Measurements from ENCODE around the gene GPR87. TPM values are rescaled to one million over a fixed set of nuclear protein-coding genes. Genes with fewer than 3 reads are reported as not detected.

GPR87 gene
- polyA plus RNA-seq, 1 donor (not counting 4 experiments of a cell fraction or from before 2014, with no cell fraction given), result 109 TPM

DNA sequence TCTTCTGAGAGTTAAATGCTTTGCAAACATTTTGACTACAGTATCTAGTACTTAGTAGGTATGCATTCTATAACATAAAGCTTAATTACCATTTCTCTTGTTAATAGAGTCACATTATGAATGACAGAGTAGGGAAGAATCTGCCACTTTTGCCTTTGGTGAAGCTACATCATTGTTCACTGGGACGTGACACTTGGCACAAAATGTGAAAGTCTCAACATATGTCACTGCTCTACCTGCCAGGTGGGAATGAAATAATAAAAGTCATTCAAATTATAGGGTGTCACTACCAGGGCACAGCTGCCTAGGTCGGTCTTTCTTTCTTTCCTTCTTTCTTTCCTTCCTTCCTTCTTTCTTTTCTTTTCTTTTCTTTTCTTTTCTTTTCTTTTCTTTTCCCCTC is 17.6 kb downstream of the GPR87 start:
- Histone ChIP-seq H3K79me2 (ENCODE audit: control insufficient read depth, insufficient read depth, low read length) (peaks cover 54% of the 10 kb centered on the region), H3K36me3 (ENCODE audit: control insufficient read depth in 2 of 2, extremely low read depth in 1 of 2, insufficient read depth in 2 of 2, low read length in 2 of 2) (peaks cover 35 to 41% of the 10 kb centered on the region in 2 experiments), H3K9me1 (ENCODE audit: control insufficient read depth, extremely low read depth, insufficient read depth, low read length) (no peaks in the 10 kb centered on the region), H3K27me3 (ENCODE audit: control insufficient read depth, extremely low read depth, insufficient read depth, low read length) (no peaks in the 10 kb centered on the region), H3K4me2 (ENCODE audit: control insufficient read depth, extremely low read depth, insufficient read depth, low read depth, low read length) (no peak overlapping the region), H3K4me1 (ENCODE audit: control insufficient read depth, extremely low read depth, insufficient read depth, low read length) (peaks cover 26% of the 10 kb centered on the region), H3K9me3 (ENCODE audit: control insufficient read depth, low read depth, low read length) (no peaks in the 10 kb centered on the region), H3K27ac (ENCODE audit: control insufficient read depth, insufficient read depth, low read length) (no peak overlapping the region), H3K9ac (ENCODE audit: control insufficient read depth, extremely low read depth, insufficient read depth, low read length) (no peak overlapping the region), H4K20me1 (ENCODE audit: control insufficient read depth, extremely low read depth, insufficient read depth, low read length) (no peaks in the 10 kb centered on the region), H2AFZ (ENCODE audit: control insufficient read depth, low read length) (no peak overlapping the region), H3K4me3 (ENCODE audit: control insufficient read depth in 2 of 3, extremely low read depth in 1 of 3, insufficient read depth in 2 of 3, low read depth in 1 of 3, low read length in 3 of 3) (no peak overlapping the region)
- no peak for TF ChIP-seq EZH2 (IDR thresholded peaks at IDR 0.05; ENCODE audit: low read length)
- TF ChIP-seq, protein P1, sequence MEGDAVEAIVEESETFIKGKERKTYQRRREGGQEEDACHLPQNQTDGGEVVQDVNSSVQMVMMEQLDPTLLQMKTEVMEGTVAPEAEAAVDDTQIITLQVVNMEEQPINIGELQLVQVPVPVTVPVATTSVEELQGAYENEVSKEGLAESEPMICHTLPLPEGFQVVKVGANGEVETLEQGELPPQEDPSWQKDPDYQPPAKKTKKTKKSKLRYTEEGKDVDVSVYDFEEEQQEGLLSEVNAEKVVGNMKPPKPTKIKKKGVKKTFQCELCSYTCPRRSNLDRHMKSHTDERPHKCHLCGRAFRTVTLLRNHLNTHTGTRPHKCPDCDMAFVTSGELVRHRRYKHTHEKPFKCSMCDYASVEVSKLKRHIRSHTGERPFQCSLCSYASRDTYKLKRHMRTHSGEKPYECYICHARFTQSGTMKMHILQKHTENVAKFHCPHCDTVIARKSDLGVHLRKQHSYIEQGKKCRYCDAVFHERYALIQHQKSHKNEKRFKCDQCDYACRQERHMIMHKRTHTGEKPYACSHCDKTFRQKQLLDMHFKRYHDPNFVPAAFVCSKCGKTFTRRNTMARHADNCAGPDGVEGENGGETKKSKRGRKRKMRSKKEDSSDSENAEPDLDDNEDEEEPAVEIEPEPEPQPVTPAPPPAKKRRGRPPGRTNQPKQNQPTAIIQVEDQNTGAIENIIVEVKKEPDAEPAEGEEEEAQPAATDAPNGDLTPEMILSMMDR (optimal IDR thresholded peaks at IDR 0.05 in 1 of 3, IDR thresholded peaks at IDR 0.05 in 1 of 3, conservative IDR thresholded peaks at IDR 0.05 in 1 of 3; ENCODE audit: extremely low read depth in 1 of 3, insufficient read depth in 2 of 3, low read length in 3 of 3), result no peak
- FAIRE-seq (no peak), DNase-seq (ENCODE audit: low read depth, low spot score) (no peak)
- dilution Hi-C loops (cut with MboI; ENCODE audit: extremely low pct_ligation_motif_present, low sequenced_read_pairs), result no loop called here

DNA sequence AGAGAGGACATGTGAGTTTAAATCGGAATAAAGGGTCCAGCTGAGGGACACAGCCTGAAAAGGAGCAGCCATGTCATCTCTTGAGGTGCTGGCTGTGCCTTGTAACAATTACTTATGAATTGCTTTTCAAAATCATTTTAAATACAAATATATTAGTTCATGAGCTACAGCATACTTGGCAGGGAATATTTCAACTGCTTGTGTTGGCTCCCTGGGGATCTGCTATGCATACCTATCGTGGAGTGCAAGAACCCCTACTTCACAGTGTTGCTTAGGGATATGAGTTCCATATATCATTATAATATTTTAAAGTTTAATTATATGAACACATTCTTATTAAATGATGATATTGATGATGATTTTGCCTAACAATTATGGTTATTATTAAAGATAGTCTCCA is 19.2 kb downstream of the GPR87 start:
- H3K4me2 ChIP-seq (ENCODE audit: control insufficient read depth, extremely low read depth, insufficient read depth, low read depth, low read length), result no peak overlapping the region
- no peak for DNase-seq (ENCODE audit: low read depth, low spot score)
- H3K36me3 ChIP-seq (ENCODE audit: control insufficient read depth in 2 of 2, extremely low read depth in 1 of 2, insufficient read depth in 2 of 2, low read length in 2 of 2), result peaks cover 32% of the 10 kb centered on the region in 2 experiments
- peaks cover 13% of the 10 kb centered on the region for H3K4me1 ChIP-seq (ENCODE audit: control insufficient read depth, extremely low read depth, insufficient read depth, low read length)
- no peak for TF ChIP-seq EZH2 (IDR thresholded peaks at IDR 0.05; ENCODE audit: low read length)
- TF ChIP-seq, protein P1 (optimal IDR thresholded peaks at IDR 0.05 in 1 of 3, IDR thresholded peaks at IDR 0.05 in 1 of 3, conservative IDR thresholded peaks at IDR 0.05 in 1 of 3; ENCODE audit: extremely low read depth in 1 of 3, insufficient read depth in 2 of 3, low read length in 3 of 3), result no peak
- H4K20me1 ChIP-seq (ENCODE audit: control insufficient read depth, extremely low read depth, insufficient read depth, low read length), result no peaks in the 10 kb centered on the region
- no peaks in the 10 kb centered on the region for H3K27me3 ChIP-seq (ENCODE audit: control insufficient read depth, extremely low read depth, insufficient read depth, low read length)
- H3K9me1 ChIP-seq (ENCODE audit: control insufficient read depth, extremely low read depth, insufficient read depth, low read length), result no peaks in the 10 kb centered on the region
- H3K9me3 ChIP-seq (ENCODE audit: control insufficient read depth, low read depth, low read length), result no peaks in the 10 kb centered on the region
- peaks cover 38% of the 10 kb centered on the region for H3K79me2 ChIP-seq (ENCODE audit: control insufficient read depth, insufficient read depth, low read length)
- H2AFZ ChIP-seq (ENCODE audit: control insufficient read depth, low read length), result no peak overlapping the region
- dilution Hi-C loops (cut with MboI; ENCODE audit: extremely low pct_ligation_motif_present, low sequenced_read_pairs), result no loop called here
- no peak for FAIRE-seq
- no peak overlapping the region for H3K4me3 ChIP-seq (ENCODE audit: control insufficient read depth in 2 of 3, extremely low read depth in 1 of 3, insufficient read depth in 2 of 3, low read depth in 1 of 3, low read length in 3 of 3)
- no peak overlapping the region for H3K9ac ChIP-seq (ENCODE audit: control insufficient read depth, extremely low read depth, insufficient read depth, low read length)
- H3K27ac ChIP-seq (ENCODE audit: control insufficient read depth, insufficient read depth, low read length), result no peak overlapping the region

Measured in keratinocyte (primary cell).